COR-L47 (cell line): Measurements from ENCODE around the gene PPY.
"Not testable (repeated sequence)": the region's sequence is repeated elsewhere in the genome, so short reads cannot be mapped to it uniquely, and the experiment has no call there.

Experiments
- DNase-seq: peaks from one replicate; lab custom pipeline; 2025; lab: John Stamatoyannopoulos, UW

The PPY gene

DNA sequence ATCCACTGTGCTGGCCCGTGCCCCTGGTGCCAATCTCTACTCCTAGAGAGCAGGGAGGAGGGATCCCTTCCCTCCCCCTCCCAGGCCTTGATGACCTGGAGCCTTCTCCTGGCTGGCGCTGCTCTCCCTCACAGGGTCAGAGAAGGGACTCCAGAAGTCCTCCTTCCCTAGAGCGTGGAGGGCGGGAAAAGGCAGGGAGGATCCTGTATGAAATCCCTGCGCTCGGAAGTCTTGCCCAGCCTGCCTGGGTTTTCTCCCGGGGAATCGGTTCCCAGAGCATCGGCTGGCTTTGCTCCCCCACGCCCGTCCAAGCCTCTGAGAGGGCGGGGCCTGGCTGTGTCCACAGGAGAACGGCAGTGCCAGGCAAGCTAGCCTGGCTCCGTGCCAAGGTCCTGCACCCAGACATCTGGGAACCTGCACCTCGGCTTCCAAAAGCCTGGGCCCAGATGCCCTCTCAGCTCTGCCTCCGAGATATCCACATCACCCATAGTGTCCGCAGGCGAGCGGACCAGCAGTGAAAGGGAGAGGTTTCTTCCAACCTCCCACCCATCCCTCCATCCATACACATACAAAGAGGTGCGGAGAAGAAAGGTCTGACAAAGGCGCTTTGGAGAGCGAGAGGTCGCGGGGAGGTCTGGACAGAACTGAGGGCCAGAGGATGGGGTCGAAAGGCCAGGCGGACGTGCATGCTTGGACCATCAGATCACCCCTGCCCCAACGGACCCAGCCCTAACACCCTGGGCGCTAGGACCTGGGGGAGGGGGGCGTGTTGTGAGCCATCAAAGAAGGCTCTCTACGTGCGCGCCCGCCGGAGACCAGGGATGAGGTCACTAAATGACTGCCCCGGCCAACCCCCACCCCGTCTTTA, 36.1 kb downstream of the PPY start:
- peak; percentile 56 for DNase-seq

DNA sequence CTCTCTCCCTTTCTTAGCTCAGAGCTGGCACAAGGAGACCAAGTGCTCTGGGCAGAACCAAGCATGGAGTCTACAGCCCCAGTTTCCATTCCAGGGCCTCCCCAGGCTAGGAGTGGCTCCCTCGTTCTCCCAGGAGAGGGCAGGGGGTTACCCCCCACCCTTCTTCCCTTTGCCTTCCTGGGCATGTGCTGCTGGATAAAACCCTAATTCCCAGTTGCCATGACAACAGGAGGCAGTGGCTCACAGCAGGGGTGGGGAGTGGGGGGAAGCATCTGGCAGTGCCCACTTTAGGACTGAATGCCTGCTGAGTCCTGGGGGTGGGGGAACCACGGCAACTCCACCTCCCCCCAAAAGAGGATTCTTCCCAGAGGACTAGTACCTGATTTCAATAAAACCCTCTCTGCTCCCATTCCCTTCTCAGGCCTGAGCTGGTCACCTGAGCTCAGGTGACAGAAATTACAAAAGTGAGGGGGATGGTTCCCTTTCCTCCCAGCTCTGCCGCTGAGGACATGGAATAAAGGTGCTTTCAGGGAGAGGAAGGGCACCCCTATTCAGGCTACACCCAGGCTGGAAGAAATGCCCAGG, 36.8 kb downstream of the PPY start:
- peak; percentile 46 for DNase-seq

DNA sequence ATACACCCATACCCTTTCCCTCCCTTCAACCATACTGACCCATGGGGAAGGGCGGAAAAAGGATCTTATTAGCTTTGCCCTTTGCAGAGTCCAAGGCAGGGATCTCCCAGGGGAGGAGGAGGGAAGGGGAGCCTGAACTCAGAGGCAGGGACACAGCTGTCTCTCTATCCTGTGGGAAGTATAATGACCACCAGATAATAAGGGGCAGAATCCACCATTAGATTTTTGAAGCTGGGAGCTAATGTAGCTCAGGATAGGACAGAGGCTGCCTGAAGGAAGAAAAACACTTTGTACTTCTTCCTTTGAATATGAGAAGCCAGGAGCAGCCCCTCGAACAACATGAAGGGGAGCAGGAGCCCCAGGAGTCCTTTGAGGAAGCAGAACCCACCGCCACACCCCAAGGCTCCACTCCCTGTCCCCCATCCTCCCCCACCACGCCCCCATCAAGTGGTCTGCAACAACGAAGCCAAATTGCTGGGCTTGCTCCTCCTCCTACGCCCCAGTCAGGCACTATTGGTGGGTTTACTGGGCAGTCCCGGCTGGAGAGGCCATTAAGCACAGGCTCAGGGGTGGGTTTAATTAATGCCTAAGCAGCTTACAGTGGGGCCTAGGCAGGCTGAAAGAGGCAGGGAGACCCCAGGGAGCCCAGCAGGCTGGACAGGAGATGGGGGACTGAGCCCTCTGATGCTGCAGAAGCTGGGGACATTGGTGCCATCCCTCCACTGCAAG, 40.3 kb downstream of the PPY start:
- DNase-seq: no peak

DNA sequence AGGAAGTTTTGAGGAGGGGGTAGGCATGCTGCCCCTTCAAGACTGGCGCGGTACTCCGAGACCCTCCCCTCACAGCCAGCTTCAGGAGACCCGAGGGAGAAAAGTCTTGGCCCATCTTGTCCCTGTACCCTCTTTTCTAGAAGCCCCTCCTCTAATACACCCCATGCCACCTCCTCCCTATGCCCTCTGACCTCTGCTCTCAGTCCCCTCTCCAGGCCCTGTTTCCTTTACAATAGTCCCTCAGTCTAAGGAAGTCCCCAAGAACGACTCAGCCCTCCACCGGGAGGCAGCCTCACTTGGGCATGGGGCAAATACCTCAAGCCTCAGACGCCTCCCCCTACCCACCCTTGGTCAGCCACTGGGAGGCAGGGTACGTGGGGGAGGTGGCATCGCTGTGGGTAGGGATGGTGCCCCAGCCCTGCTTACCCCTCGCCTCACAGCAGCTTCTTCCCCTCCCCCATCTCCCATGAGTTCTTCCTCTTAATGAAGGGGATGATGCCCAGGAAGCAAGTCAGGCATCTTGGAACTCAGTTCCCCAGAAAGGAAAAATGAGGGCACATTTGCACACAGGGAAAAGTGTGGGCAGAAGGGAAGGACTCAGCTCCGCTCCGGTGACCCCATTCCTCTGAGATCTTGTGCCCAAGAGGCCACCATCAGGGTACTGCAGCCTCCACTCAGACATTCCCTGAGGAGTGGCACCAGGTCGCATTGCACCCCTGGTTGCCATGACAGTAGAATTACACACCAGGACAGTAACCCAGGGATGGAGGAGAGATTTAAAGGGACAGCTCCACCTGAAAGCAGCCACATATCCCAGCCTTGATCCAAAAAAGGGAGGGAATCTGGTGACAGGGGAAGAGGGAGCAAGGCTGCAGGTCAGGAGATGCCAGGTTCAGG, 41.2 kb downstream of the PPY start:
- DNase-seq: no peak

DNA sequence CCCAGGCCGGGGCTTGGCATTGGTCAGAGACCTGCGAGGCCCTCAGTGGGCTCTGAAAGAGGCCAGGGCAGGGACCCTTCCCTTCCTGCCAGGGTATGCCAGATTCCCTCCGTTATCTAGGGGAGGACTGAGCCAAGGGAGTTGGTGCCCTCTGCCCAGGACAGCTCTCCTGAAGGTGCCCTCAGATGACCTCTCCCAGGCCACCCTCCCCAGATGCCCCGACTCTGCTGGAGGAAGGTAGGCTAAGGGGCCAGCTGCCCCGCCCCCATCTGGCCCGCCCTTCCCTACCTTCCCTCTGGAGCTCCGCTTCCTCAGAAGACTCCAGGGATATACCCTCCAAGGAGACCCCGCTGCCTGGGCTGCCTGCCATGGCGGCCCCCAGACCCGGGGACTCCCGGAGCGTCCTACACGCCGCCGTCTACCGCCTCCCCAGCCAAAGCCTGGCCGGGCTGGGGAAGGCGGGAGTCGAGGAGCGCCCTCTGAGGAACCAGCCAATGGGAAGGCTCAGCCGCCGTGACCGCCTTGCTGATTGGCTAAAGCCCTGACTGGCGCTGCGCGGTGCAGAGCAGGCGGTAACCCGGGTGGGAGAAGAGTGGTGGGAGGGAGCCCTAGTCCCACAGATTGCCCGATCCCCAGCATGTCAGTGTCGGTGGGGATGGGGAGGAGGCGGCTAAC, 42.0 kb downstream of the PPY start:
- peak; percentile 88 for DNase-seq

DNA sequence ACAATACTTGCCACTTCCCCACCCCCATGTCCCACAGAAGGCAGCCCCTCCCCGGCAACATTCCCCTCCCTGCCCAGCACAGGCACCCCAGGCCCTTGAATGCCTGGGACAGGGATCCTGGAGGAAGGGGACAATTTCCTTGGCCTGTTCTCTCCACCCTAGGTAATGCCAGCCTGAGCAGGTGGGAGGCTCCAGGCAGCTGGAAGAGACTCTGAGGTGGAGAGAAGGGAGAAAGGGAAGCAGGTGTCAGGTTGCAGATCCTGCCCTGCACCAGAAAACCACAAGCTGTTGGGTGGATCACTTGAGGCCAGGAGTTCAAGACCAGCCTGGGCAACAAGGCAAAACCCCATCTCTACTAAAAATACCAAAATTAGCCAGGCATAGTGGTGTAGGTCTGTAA, 43.8 kb downstream of the PPY start:
- DNase-seq: no peak

DNA sequence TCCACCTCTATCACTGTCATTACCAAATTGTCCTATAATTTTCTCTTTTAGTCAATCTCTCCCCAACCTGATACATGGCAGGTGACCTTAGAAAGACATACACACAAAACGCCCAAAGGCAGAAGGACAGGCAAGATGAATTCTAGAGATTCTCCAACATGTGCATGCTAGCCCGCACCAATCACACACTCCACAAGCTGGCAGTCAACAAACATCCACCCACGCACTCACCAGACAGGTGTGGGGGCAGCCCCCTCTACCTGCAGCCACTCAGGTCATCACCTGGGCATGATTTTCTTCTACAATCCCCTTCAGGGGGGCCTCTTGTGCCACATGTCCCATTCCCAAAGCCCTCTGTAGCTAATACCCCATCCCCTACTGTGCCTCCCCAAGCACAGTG, 44.4 kb downstream of the PPY start:
- DNase-seq: no peak

DNA sequence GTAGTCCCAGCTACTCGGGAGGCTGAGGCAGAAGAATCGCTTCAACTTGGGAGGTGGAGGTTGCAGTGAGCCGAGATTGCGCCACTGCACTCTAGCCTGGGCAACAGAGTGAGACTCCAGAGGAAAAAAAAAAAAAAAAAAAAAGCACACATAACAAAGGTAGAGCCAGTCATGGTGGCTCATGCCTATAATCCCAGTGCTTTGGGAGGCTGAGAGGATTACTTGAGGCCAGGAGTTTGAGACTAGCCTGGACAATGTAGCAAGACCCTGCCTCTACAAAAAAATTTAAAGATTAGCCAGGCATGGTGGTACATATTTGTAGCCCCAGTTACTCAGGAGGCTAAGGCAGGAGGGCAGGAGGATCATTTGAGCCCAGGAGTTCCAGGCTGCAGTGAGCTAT, 47.8 kb downstream of the PPY start:
- DNase-seq: not testable (repeated sequence)

DNA sequence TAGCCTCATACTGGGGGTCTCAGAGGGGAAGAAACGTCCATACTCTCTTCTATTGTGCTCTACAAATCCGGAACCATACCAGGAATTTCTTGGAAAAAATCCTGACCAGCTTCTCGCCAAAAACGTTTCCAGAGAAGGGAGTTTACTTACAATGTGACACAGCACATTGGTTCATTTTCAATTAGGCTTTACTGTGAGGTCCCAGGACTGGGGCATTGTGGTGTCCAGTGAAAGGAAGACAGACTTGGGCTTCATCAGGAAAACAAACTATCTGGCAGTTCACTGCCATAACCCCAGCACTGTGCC, 49.7 kb downstream of the PPY start:
- no peak for DNase-seq

DNA sequence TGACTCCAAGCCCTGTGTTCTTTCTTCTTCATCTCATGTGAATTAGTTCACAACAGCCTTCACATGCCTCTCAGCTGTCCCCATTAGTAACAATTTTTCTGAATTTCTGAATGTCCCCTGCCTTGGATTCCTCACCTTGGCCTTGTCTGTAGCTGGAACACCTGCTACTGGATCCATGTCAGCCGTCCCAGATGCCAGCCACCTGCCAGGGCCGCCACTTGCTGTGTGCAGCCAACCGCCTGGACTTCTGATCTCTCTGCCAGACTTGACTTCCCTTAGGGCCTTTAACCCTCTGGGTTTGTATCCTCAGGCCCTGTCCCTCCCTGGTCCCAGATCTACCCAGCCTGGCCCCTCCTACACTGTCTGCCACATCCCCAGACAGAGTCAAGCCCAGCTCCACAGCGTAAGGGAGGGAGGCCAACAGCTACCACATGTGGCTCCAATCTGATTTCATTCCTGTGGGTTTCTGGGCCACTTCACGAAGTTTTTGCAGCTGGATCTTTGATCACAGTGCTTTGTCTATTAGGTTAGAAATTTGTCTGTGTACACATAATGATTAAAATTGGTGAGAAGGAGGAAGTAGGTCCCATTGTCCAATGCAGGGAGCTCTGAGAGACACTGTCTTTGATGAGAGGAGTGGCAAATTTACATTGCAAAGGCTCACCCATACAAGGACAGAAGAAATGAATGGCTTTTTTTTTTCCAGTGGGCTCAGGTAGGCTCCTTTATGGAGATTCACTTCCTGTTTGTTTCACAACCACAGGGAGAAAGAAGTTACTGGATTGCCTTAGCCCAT, 50.2 kb downstream of the PPY start:
- DNase-seq: no peak
